Measurements from ENCODE around the gene TAOK2.
"Not testable (repeated sequence)": the region's sequence is repeated elsewhere in the genome, so short reads cannot be mapped to it uniquely, and the experiment has no call there.

The TAOK2 gene

GRCh38 chr16:30003670-30004423 lies 30.2 kb downstream of the TAOK2 start:
- DNase-seq (ENCODE audit: low read depth), result no peak

DNA sequence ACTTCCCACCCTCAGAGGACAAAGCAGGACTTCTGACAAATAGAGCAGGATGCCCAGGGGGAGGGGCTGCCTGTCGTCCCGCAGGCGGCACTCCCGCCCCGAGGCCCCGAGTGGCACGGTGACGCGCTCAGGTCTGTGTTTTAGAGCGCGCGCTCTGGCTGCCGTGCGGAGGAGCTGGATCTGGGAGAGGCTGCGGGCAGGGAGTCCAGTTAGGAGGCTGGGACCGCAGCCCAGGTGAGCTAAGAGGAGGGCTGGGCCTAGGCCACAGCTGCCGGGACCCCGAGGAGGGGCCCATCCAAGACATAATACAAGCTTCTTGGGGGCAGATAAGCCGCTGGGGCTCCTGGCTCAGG lies 30.7 kb downstream of the TAOK2 start:
- DNase-seq (ENCODE audit: low read depth), result no peak

GRCh38 chr16:30004811-30005242 lies 31.2 kb downstream of the TAOK2 start:
- no peak for DNase-seq (ENCODE audit: low read depth)

DNA sequence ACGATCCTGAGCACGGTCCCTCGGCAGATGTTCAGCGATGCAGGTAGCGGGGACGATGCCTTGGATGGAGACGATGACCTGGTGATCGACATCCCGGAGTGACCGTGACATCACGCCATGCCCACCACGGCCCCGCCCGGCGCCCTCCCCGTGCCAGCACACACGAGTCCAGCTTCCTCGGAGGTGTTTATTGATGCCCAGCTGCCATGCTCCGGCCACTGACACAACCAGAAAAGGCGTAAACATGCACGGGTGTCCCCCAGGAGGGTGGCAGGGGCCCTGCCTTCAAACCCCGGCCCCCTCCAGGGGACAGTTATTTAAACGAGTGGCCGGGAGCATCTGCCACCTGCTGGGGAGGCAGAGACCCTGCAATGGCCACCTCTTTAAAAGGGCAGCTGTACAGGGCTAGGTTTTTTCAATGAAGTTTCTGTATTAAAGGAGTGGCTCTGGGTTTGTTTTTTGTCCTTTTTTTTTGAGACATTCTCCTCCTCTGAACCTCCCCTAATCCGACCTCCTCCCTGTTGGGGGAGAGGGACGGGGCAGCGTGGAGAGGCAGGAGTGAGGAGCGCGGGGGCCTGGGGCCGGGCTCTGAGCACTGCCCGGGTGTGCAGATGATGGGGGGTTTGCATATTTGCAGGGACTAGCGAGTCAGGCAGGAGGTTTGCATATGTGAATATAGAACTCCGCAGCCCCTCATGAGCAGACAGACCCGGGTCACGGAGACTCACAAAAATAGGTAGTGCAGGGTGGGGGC lies 31.9 kb downstream of the TAOK2 start:
- no peak for DNase-seq (ENCODE audit: low read depth)

- no peak for DNase-seq (ENCODE audit: low read depth)
Measured at GRCh38 chr16:30006095-30006473, 32.4 kb downstream of the TAOK2 start.

DNA sequence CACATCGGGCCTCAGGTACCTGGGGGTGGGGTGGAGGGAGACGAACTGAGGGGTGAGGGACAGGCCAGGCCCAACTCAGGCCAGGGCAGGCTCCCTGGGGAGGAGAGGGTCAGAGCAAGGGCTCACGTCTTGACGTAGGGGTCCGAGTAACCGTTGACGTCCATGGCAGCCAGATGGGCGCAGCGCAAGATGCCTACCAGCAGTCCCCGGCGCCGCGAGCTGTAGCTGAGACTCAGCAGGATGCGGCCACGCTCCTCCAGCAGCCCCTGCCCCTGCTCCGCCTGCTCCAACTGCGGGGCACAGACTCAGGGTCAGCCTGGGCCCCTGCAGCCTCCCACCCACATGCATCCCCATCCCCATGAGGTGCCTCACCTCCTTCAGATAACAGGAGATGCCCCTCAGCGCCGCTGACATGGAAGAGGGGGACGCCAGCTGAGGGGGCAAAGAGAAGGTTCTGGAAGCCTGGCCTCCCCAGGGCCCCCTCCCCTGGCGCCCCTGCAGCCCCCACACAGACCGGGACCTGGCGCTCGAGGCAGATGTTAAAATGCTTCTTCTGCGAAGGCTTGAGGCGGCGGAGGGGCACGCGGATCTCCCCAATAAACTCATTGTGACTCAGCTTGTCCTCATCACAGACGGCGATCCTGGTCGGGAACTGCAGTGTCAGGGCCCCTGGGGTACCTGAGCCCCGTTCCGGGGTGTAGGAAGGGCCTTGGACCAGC lies 33.1 kb downstream of the TAOK2 start:
- no peak for DNase-seq (ENCODE audit: low read depth)

GRCh38 chr16:30007378-30007895 lies 33.8 kb downstream of the TAOK2 start:
- no peak for DNase-seq (ENCODE audit: low read depth)

GRCh38 chr16:30009085-30009862 lies 35.6 kb downstream of the TAOK2 start:
- no peak for DNase-seq (ENCODE audit: low read depth)

DNA sequence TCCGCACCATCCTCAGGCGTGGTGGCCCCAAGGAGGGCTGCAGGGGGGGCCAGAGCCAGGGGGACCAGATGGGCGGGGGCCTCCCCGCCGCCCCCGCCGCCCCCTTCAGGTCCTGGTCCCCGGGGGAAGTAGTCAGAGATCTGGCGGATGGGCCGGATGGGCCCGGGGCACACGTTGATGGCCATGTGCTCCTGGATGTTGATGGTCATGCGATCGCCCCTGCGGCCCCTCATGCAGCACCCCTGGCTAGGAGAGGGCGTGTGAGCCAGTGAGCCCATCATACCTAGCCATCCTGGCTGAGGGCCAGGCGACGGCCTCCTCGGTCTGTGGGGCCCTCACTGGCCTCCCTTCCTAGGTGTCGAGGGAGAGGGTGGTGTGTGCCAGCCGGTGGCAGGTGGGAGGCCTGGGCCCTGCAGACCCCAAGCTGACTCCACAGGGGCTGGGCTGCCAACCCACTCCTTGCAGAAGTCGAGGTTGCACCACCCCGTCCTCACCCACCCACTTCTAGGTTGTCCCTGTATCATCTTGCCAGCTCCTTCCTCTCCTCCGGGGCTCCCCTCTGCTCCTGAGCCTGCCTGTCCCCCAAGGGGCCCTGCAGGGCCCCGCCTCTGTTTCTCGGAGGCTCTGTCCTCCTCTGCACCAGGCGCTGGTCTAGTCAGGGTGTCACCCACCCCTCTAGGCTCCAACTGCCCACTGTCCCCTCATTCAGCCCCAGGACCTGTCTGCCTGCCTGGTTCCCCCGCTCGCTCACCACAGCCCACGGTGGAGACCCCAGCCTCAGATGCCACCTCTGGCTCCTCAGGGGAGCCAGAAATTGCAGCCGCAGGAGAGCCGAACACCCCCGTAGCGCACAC lies 36.5 kb downstream of the TAOK2 start:
- no peak for DNase-seq (ENCODE audit: low read depth)

DNA sequence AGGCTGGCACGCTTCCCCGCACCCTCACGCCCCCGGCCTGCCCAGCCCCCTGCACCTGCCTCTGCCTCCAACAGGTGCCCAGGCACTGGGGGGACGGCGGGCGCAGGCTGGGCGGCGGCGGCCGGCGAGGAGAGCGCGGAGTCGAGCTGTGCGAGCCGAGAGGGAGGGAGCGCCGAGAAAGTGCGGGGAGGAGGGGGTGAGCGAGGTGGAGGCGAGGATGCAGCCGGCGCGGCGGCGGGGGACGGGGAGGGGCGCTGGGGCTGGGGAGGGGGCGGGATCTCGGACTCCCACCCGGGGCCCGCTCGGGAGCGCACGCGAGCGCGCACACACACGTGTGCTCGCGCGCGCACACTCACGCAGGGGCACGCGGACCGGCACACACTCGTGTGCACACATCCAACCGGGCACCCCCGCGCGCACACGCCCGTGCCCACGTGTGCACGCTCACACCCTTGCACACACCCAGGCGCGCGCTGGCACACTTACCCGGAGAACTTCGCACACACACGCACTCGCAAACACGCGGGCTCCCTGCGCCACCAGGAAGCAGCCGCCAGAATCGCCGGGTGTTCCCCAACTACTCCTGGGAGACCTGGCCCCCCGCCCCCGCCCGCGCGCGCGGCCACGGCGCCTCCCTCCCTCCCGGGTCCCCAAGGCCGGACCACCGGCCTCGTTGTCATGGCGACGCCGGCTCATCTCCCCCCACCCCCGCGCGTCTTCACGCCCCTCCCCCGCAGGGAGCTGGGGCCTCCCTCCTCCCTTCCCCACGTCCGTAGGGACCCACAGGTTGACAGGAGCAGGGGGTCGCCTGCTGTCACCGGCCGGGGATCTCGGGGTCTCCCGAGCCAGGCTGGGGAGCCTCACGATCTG lies 37.4 kb downstream of the TAOK2 start, which contains the start of gene DOC2A:
Gene DOC2A, minus strand, starts transcription at position 184 of the 870 bp plus-strand sequence. CDS start 805 bp downstream, outside the sequence.
- DNase-seq (ENCODE audit: low read depth), result no peak

GRCh38 chr16:30011714-30012504 lies 38.2 kb downstream of the TAOK2 start:
- no peak for DNase-seq (ENCODE audit: low read depth)

- not testable (repeated sequence) for DNase-seq (ENCODE audit: low read depth)
Measured at GRCh38 chr16:30012598-30012997, 38.9 kb downstream of the TAOK2 start.

GRCh38 chr16:30015450-30015849 lies 41.8 kb downstream of the TAOK2 start:
- not testable (repeated sequence) for DNase-seq (ENCODE audit: low read depth)

- no peak for DNase-seq (ENCODE audit: low read depth)
Measured at GRCh38 chr16:30016555-30017276, 43.0 kb downstream of the TAOK2 start.

DNA sequence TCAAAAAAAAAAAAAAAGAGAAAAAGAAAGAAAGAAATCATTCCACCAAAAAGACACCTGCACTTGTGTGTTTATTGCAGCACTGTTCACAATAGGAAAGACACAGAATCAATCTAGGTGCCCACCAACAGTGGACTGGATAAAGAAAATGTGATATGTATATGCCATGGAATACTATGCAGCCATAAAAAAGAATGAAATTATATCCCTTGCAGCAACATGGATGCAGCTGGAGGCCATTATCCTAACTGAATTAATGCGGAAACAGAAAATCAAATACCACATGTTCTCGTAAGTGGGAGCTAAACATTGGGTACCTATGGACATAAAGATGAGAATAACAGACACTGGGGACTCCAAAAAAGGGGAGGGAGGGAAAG lies 43.6 kb downstream of the TAOK2 start:
- no peak for DNase-seq (ENCODE audit: low read depth)

DNA sequence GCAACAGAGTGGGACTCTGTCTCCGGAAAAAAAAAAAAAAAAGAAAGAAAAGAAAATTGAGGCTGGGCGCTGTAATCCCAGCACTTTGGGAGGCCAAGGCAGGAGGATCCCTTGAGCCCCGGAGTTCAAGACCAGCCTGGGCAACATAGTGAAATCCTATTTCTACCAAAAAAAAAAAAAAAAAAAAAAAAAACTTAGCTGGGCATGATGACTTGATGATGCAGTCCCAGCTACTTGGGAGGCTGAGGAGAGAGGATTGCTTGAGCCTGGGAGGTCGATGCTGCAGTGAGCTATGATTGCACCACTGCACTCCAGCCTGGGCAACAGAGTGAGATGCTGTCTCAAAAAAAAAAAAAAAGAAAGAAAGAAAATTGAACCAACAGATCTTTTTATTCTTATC lies 44.3 kb downstream of the TAOK2 start:
- not testable (repeated sequence) for DNase-seq (ENCODE audit: low read depth)

DNA sequence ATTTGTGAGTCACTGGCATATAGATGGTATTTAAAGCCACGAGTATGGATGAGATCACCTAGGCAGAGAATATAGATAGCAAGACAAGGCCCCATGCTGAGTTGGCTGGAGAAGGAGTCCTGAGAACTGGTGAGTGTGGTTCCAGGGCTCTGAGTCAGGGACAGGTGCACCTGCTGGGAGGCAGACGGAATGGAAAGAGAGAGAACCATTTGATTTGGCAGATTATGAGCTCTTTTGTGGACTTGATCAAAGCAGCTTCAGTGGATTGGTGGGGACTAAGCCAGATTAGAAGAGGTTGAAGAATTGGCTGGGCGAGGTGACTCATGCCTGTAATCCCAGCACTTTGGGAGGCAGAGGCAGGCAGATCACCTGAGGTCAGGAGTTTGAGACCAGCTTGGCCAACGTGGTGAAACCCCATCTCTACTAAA lies 45.1 kb downstream of the TAOK2 start:
- DNase-seq (ENCODE audit: low read depth), result no peak

GRCh38 chr16:30022887-30023286 lies 49.2 kb downstream of the TAOK2 start, which contains the start of gene C16orf92:
C16orf92 (plus strand) TSS chr16:30023198; CDS start chr16:30023341, 143 bp downstream.
- DNase-seq (ENCODE audit: low read depth), result no peak

Data from activated T-cell treated with anti-CD3 and anti-CD28 coated beads for 48 hours (primary cell).